ENCODE measurements around the gene DERA.

The DERA gene

DNA sequence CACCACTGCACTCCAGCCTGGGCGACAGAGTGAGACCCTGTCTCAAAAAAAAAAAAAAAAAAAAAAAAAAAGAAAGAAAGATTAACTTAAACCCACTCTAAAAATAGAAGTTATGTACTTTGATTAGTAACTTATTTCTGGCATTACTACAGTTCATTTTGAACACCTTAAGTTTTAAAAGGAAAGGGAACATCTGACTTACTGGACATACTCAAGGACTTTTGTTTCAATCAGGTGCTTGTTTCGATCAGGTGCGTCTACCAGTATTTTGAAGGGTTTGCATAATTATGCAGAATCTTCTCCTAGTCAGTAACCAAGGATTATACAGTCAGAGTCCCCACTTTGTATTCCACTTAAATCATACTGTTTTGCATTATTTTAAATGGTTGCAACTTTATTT, 105.6 kb downstream of the DERA start:
- FAIRE-seq (no peak), DNase-seq (ENCODE audit: insufficient read length, low spot score) (no peak)
- TF ChIP-seq SPI1 (IDR thresholded peaks at IDR 0.05; ENCODE audit: low read depth, low read length), result no peak
- TF ChIP-seq PAX5 (IDR thresholded peaks at IDR 0.05; ENCODE audit: insufficient read depth, low read length, severe bottlenecking), result no peak
- no peak for TF ChIP-seq POU2F2 (IDR thresholded peaks at IDR 0.05; ENCODE audit: low read depth, low read length)
- no peak for TF ChIP-seq POLR2A (IDR thresholded peaks at IDR 0.05; ENCODE audit: low read depth, low read length)
- TF ChIP-seq TAF1 (IDR thresholded peaks at IDR 0.05; ENCODE audit: low read depth, low read length), result no peak
- no peak for TF ChIP-seq POLR2AphosphoS5 (IDR thresholded peaks at IDR 0.05; ENCODE audit: low read depth, low read length)

DNA sequence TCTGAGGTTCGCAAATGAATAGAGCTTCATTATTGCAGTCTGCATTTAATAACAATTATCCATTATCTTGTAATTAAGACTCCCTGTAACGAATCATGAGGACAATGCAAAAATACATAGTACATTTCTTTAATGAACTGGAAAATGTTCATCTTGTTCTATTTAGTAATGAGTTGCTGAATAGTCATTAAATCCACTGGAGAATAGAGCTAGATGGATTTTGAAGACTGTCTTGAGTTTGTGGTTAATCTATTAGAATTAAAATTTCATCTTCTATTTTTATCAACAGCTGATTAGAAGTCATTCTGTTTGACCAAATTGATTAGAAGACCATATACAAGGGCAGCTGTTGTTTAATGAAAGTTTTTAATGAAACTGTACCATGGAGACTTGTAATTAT, 107.2 kb downstream of the DERA start:
- no peak for TF ChIP-seq POU2F2 (IDR thresholded peaks at IDR 0.05; ENCODE audit: low read depth, low read length)
- TF ChIP-seq PAX5 (IDR thresholded peaks at IDR 0.05; ENCODE audit: insufficient read depth, low read length, severe bottlenecking), result no peak
- TF ChIP-seq POLR2A (IDR thresholded peaks at IDR 0.05; ENCODE audit: low read depth, low read length), result no peak
- TF ChIP-seq TAF1 (IDR thresholded peaks at IDR 0.05; ENCODE audit: low read depth, low read length), result no peak
- no peak for TF ChIP-seq SPI1 (IDR thresholded peaks at IDR 0.05; ENCODE audit: low read depth, low read length)
- no peak for TF ChIP-seq POLR2AphosphoS5 (IDR thresholded peaks at IDR 0.05; ENCODE audit: low read depth, low read length)
- DNase-seq (ENCODE audit: insufficient read length, low spot score) (no peak), FAIRE-seq (no peak)

DNA sequence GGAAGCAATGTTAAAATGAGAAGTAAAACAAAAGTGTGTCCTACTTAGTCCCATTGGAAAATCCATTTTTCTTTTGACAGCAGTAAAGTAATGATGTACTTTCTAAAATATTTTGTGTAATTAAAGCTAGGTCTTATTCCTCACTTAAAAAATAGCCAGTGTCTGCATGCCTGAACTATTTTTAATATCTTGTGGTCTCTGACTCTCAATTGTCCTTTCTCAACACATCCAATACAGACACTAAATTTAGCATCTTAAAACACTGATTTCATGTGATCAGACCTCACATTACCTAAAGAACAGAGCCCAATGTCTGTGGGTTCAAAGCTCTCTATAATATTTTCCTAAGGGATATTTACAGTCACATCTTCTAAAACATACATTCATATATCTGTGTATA, 108.0 kb downstream of the DERA start:
- no peak for DNase-seq (ENCODE audit: insufficient read length, low spot score)
- FAIRE-seq, result no peak
- TF ChIP-seq SPI1 (IDR thresholded peaks at IDR 0.05; ENCODE audit: low read depth, low read length), result no peak

DNA sequence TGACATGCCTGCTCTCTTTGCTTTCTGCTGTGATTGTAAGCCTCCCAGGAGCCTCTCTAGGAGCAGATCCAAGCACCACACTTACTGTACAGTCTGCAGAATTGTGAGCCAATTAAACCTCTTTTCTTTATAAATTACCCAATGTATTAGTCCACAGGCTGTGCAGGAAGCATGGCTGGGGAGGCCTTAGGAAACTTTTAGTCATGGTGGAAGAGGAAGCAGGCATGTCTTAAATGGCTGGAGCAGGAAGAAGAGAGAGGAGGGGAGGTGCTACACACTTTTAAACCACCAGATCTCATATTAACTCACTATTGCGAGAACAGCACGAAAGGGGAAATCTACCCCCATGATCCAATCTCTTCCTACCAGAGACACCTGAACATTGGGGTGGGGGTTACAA, 108.9 kb downstream of the DERA start:
- DNase-seq (ENCODE audit: insufficient read length, low spot score) (no peak), FAIRE-seq (no peak)
- TF ChIP-seq PAX5 (IDR thresholded peaks at IDR 0.05; ENCODE audit: insufficient read depth, low read length, severe bottlenecking) (no peak), SPI1 (IDR thresholded peaks at IDR 0.05; ENCODE audit: low read depth, low read length) (no peak), POLR2AphosphoS5 (IDR thresholded peaks at IDR 0.05; ENCODE audit: low read depth, low read length) (no peak), POU2F2 (IDR thresholded peaks at IDR 0.05; ENCODE audit: low read depth, low read length) (no peak), TAF1 (IDR thresholded peaks at IDR 0.05; ENCODE audit: low read depth, low read length) (no peak), POLR2A (IDR thresholded peaks at IDR 0.05; ENCODE audit: low read depth, low read length) (no peak)

DNA sequence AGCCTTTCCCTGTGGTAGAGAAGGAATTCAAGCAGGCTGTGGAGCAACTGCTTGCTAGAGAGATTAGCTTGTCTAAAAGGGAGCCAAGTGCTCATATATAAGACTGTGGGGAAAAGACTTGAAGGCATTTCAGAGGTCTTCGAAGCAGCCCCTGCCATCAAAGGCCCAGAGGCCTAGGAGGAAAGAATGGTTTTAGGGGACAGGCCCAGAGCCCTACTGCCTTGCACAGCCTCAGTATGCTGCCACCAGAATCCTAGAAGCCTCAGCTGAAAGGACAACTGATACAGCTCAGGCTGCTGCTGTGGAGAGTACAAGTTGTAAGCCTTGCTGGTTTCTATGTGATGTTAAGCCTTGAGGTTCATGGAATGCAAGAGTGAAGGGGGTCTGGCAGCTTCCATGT, 109.9 kb downstream of the DERA start:
- no peak for FAIRE-seq
- TF ChIP-seq TAF1 (IDR thresholded peaks at IDR 0.05; ENCODE audit: low read depth, low read length) (no peak), POLR2AphosphoS5 (IDR thresholded peaks at IDR 0.05; ENCODE audit: low read depth, low read length) (no peak), POU2F2 (IDR thresholded peaks at IDR 0.05; ENCODE audit: low read depth, low read length) (no peak), PAX5 (IDR thresholded peaks at IDR 0.05; ENCODE audit: insufficient read depth, low read length, severe bottlenecking) (no peak), SPI1 (IDR thresholded peaks at IDR 0.05; ENCODE audit: low read depth, low read length) (no peak), POLR2A (IDR thresholded peaks at IDR 0.05; ENCODE audit: low read depth, low read length) (no peak)
- DNase-seq (ENCODE audit: insufficient read length, low spot score), result no peak

DNA sequence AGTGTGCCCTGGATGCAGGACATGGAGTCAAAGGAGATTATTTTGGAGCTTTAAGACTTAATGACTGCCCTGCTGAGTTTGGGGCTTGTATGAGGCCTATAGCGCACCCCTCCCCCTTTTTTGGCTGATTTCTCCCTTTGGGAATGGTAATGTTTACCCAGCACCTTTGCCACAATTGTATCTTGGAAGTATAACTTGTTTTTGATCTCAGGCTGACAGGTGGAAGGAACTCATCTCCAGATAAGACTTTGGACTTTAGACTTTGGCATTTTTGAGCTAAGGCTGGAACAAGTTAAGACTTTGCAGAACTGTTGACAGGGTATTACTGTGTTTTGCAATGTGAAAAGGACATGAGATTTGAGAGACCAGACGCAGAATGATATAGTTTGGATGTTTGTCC, 110.5 kb downstream of the DERA start:
- FAIRE-seq (no peak), DNase-seq (ENCODE audit: insufficient read length, low spot score) (no peak)
- TF ChIP-seq POLR2AphosphoS5 (IDR thresholded peaks at IDR 0.05; ENCODE audit: low read depth, low read length) (no peak), TAF1 (IDR thresholded peaks at IDR 0.05; ENCODE audit: low read depth, low read length) (no peak), POLR2A (IDR thresholded peaks at IDR 0.05; ENCODE audit: low read depth, low read length) (no peak), PAX5 (IDR thresholded peaks at IDR 0.05; ENCODE audit: insufficient read depth, low read length, severe bottlenecking) (no peak), POU2F2 (IDR thresholded peaks at IDR 0.05; ENCODE audit: low read depth, low read length) (no peak), SPI1 (IDR thresholded peaks at IDR 0.05; ENCODE audit: low read depth, low read length) (no peak)

DNA sequence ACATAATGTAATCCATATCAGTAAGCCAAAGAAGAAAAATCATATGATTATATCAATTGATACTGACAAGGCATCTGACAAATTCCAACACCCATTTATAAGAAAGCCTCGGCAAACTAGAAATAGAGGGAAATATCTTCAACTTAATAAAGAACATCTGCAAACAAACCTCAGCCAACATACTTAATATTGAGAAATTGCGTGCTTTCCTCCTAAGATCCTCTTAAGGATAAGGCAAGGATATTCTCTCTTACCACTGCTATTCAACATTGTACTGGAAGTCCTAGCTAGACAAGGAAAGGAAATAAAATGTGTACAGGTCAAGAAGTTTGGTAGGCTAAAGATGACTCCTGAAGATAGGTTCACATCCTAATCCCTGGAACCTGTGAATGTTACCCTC, 115.9 kb downstream of the DERA start:
- TF ChIP-seq PAX5 (IDR thresholded peaks at IDR 0.05; ENCODE audit: insufficient read depth, low read length, severe bottlenecking) (no peak), POLR2A (IDR thresholded peaks at IDR 0.05; ENCODE audit: low read depth, low read length) (no peak), POLR2AphosphoS5 (IDR thresholded peaks at IDR 0.05; ENCODE audit: low read depth, low read length) (no peak), TAF1 (IDR thresholded peaks at IDR 0.05; ENCODE audit: low read depth, low read length) (no peak), POU2F2 (IDR thresholded peaks at IDR 0.05; ENCODE audit: low read depth, low read length) (no peak), SPI1 (IDR thresholded peaks at IDR 0.05; ENCODE audit: low read depth, low read length) (no peak)
- DNase-seq (ENCODE audit: insufficient read length, low spot score), result no peak
- FAIRE-seq, result peak; percentile 5

DNA sequence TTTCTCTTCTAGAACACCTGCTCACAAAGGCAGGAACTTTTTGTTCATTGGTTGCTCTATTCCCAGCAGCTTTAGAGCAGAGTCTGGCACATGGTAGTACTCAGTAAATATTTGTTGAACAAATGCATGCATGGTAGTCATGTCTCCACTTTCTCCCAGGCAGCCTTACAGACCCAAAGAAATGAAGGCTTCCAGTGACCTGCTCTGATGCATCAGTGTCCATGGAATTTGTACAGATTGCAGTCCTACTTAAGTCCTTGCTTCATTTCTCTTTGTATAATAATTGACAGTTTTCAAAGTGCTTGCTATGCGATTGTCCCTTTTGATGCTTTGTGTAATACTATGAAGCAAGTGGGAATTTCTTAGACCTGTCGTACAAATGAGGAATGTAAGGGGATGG, 119.6 kb downstream of the DERA start:
- FAIRE-seq, result no peak

DNA sequence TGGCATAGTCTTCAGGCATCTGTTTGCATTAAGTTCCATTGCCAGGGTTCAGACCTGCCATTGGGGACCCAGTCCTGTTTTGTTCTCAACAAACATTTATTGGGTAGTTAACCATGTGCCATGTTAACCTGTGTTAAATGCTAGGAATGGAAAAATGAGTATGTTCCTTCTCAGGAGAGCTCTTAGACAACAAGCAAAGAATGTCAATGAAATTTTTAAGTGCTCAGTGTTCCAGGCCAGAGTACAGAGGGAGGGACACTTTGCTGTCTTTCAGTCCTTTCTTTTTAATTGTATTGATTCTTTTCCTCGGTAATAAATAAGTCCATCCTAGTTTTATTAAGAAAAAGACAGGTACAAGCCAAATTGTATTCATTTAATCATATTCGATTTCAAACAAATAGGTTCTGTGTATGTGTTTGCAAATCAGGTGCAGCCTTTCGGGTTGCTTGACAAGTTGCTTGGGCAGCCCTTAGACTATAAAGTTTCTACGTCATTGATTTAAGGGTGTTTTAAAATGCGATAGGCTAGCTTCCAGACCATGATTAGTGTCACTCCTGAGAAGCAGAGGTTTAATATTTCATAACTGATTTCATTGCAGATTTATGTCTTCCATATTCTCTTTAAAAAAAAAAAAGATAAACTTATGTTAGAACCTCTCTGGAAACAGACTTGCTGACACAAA, 123.1 kb downstream of the DERA start:
- TF ChIP-seq SPI1 (IDR thresholded peaks at IDR 0.05; ENCODE audit: low read depth, low read length) (no peak), POLR2A (IDR thresholded peaks at IDR 0.05; ENCODE audit: low read depth, low read length) (no peak), POU2F2 (IDR thresholded peaks at IDR 0.05; ENCODE audit: low read depth, low read length) (no peak), POLR2AphosphoS5 (IDR thresholded peaks at IDR 0.05; ENCODE audit: low read depth, low read length) (no peak), TAF1 (IDR thresholded peaks at IDR 0.05; ENCODE audit: low read depth, low read length) (no peak), PAX5 (IDR thresholded peaks at IDR 0.05; ENCODE audit: insufficient read depth, low read length, severe bottlenecking) (no peak)
- no peak for FAIRE-seq
- DNase-seq (ENCODE audit: insufficient read length, low spot score), result no peak

More for the DNA sequence above, 119.6 kb downstream of the DERA start:
- TF ChIP-seq TAF1 (IDR thresholded peaks at IDR 0.05; ENCODE audit: low read depth, low read length) (no peak), POLR2A (IDR thresholded peaks at IDR 0.05; ENCODE audit: low read depth, low read length) (no peak), PAX5 (IDR thresholded peaks at IDR 0.05; ENCODE audit: insufficient read depth, low read length, severe bottlenecking) (no peak), POU2F2 (IDR thresholded peaks at IDR 0.05; ENCODE audit: low read depth, low read length) (no peak), SPI1 (IDR thresholded peaks at IDR 0.05; ENCODE audit: low read depth, low read length) (no peak), POLR2AphosphoS5 (IDR thresholded peaks at IDR 0.05; ENCODE audit: low read depth, low read length) (no peak)
- no peak for DNase-seq (ENCODE audit: insufficient read length, low spot score)

DNA sequence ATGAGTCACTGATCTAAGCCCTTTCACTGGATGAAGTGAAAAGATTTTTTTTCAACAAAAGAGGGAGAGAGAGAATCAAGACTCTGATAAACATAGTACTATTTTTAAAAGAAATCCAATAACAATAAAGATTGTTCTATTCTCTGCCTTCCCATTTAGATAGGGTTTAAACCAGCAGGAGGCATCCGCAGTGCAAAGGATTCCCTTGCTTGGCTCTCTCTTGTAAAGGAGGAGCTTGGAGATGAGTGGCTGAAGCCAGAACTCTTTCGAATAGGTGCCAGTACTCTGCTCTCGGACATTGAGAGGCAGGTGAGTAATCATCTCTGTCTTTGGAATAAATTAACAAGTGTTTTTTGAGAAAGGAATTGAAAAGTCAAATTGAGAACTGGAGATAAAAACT, 124.9 kb downstream of the DERA start:
- FAIRE-seq (no peak), DNase-seq (ENCODE audit: insufficient read length, low spot score) (no peak)
- TF ChIP-seq POLR2AphosphoS5 (IDR thresholded peaks at IDR 0.05; ENCODE audit: low read depth, low read length) (no peak), POLR2A (IDR thresholded peaks at IDR 0.05; ENCODE audit: low read depth, low read length) (no peak), PAX5 (IDR thresholded peaks at IDR 0.05; ENCODE audit: insufficient read depth, low read length, severe bottlenecking) (no peak), SPI1 (IDR thresholded peaks at IDR 0.05; ENCODE audit: low read depth, low read length) (no peak), POU2F2 (IDR thresholded peaks at IDR 0.05; ENCODE audit: low read depth, low read length) (no peak), TAF1 (IDR thresholded peaks at IDR 0.05; ENCODE audit: low read depth, low read length) (no peak)

Measured in GM12891 (cell line).